Measurements from ENCODE around the gene PSMG3. TPM values are rescaled to one million over a fixed set of nuclear protein-coding genes. Genes with fewer than 3 reads are reported as not detected.

PSMG3 gene
- total RNA-seq, 1 donor from 2014 or later = 31.1 TPM

DNA sequence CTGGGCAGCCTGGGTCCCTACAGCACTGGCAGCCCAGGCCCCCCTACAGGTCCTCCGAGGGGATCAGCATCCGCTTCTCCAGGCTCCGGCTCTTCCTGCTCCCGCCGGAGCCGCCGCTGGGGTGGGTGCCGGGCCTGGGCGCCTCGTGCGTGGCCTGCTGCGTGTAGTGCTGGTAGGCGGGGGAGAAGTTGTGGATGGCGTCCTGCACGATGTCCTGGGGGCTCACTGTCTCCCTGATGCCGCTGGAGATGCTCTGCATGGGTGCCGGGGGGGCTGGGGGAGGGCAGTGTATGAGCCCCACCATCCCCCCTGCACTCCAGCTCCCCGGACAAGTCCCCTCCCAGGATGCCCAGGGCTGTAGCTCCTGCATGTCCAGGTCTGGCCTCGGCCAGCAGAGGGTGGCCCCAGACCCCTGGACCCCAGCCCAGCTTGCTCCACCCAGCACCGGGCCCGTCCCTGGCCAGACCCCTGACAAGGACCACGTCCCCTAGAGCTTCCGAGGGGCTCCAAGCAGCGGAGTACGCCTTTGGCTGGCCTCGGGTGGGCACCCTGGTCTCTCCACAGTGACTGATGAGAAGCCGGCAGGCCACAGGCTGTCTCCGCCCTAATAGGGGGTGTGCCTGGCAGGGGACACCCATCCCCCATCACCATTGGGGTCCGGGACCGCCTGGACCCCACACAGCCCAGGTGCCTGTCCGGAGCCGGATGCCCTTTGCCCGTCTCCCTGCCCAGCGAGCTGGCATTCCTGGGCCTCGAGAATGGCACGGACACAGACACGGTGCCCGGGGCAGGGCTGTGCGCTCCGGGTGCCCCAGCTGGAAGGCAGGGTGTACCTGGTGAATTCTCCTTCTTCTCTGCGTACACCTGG lies 22.7 kb downstream of the PSMG3 start:
- Mint-ChIP-seq H3K4me1 (peaks cover 5% of the 10 kb centered on the region), H3K27me3 (ENCODE audit: insufficient read depth, low read depth) (peaks cover 6% of the 10 kb centered on the region), H3K36me3 (no peaks in the 10 kb centered on the region), H3K27ac (no peak overlapping the region), H3K9me3 (no peaks in the 10 kb centered on the region), H3K4me3 (no peak overlapping the region)
- no peaks in the 10 kb centered on the region for H3K9me3 ChIP-seq (ENCODE audit: low read depth)
- H3F3A ChIP-seq (ENCODE audit: low read depth) = no peaks in the 10 kb centered on the region
- H3K79me2 ChIP-seq (ENCODE audit: low read depth) = no peaks in the 10 kb centered on the region
- H3K27me3 ChIP-seq = no peaks in the 10 kb centered on the region
- TF ChIP-seq, protein P1, sequence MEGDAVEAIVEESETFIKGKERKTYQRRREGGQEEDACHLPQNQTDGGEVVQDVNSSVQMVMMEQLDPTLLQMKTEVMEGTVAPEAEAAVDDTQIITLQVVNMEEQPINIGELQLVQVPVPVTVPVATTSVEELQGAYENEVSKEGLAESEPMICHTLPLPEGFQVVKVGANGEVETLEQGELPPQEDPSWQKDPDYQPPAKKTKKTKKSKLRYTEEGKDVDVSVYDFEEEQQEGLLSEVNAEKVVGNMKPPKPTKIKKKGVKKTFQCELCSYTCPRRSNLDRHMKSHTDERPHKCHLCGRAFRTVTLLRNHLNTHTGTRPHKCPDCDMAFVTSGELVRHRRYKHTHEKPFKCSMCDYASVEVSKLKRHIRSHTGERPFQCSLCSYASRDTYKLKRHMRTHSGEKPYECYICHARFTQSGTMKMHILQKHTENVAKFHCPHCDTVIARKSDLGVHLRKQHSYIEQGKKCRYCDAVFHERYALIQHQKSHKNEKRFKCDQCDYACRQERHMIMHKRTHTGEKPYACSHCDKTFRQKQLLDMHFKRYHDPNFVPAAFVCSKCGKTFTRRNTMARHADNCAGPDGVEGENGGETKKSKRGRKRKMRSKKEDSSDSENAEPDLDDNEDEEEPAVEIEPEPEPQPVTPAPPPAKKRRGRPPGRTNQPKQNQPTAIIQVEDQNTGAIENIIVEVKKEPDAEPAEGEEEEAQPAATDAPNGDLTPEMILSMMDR (IDR thresholded peaks at IDR 0.05) = no peak
- TF ChIP-seq EZH2phosphoT487 (IDR thresholded peaks at IDR 0.05) = no peak
- TF ChIP-seq EZH2 (IDR thresholded peaks at IDR 0.05) = no peak
- no peaks in the 10 kb centered on the region for H4K20me1 ChIP-seq (ENCODE audit: low read depth)
- H3K36me3 ChIP-seq = no peaks in the 10 kb centered on the region
- H3K9ac ChIP-seq = no peak overlapping the region
- DNase-seq (ENCODE audit: low spot score) = no peak
- H3K27ac ChIP-seq = no peak overlapping the region
- H3K4me1 ChIP-seq = no peaks in the 10 kb centered on the region
- no peak overlapping the region for H3K4me3 ChIP-seq
- H3K4me2 ChIP-seq = no peak overlapping the region
- no peak overlapping the region for H2AFZ ChIP-seq (replicated peaks)

DNA sequence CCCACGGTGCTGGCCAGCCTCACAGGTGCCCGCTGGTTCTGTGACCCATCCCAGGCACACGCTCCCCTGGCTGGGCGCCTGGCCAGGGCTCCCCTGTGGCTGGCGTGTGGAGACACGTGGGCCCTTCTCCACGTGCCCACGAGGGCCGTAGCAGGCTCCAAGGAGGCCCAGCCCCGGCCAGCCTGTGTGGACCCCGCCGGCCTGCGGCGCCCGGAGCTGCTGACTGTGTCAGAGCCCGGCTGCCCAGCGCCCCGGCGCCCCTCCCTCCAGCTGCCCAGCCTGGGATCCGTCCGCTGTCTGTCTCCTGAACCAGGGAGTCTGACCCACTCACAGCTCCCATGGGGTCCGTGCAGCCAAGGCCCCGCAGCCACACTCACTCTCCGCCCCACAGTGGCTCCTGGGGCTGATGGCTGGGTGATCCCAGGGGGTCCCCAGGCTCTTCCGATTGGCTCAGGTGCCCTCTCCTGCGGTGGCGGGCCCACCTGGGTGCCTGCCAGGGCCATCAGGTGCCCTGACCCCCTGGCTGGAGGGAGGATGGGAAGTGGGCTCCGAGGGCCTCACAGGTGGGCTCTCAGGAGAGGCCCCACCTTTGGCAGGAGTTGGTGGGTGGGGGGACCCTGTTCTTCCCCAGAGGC lies 23.4 kb downstream of the PSMG3 start:
- Histone ChIP-seq H3K4me3 (no peak overlapping the region), H3K4me2 (no peak overlapping the region), H3K27ac (no peak overlapping the region), H2AFZ (replicated peaks) (no peak overlapping the region), H3K27me3 (no peaks in the 10 kb centered on the region), H3F3A (ENCODE audit: low read depth) (no peaks in the 10 kb centered on the region), H3K4me1 (no peaks in the 10 kb centered on the region), H4K20me1 (ENCODE audit: low read depth) (no peaks in the 10 kb centered on the region), H3K9me3 (ENCODE audit: low read depth) (no peaks in the 10 kb centered on the region), H3K79me2 (ENCODE audit: low read depth) (no peaks in the 10 kb centered on the region), H3K9ac (no peak overlapping the region), H3K36me3 (no peaks in the 10 kb centered on the region)
- no peaks in the 10 kb centered on the region for H3K36me3 Mint-ChIP-seq
- peaks cover 5% of the 10 kb centered on the region for H3K4me1 Mint-ChIP-seq
- no peak for DNase-seq (ENCODE audit: low spot score)
- no peaks in the 10 kb centered on the region for H3K9me3 Mint-ChIP-seq
- H3K27me3 Mint-ChIP-seq (ENCODE audit: insufficient read depth, low read depth) = peaks cover 7% of the 10 kb centered on the region
- no peak overlapping the region for H3K27ac Mint-ChIP-seq
- TF ChIP-seq, protein P1 (IDR thresholded peaks at IDR 0.05) = no peak
- TF ChIP-seq EZH2 (IDR thresholded peaks at IDR 0.05) (no peak), EZH2phosphoT487 (IDR thresholded peaks at IDR 0.05) (no peak)
- no peak overlapping the region for H3K4me3 Mint-ChIP-seq

DNA sequence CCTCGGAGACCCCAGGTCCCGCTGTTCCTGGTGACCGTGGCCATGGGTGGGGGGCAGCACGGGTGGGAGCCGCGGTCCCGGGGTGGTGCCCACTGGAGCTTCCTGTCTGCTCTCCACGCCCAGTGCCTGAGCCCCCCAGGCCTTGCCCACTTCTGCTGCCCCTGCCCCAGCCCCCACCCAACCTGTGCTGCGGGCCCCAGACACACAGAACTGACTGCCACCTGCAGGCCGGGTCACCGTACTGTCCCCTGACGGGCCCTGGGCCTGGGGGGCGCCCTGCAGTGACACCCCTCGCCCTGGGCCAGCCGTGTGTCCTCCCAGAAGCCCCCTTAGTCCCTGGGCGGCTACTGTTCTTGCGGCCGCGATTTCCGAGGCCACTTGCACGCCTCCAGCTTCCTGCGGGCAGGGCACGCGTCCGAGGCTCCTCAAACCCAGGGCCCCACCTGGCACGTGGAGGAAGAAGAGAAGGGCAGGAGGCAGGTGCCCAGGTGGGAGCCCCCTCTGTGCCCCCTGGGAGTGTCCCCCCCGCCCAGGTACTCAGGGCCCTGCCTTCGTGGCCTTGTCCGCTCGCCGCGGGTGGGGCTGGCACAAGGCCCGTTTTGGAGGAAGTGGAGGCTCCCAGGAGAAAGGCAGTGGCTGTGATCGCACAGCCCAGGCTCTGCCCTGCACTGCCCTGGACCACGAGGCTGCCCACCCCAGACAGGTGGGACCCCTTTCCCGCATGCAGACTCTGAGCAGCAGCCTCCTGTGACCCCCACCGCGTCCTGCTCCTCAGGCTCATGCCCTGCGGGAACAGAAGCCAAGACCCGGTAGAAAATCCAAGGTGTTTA lies 24.2 kb downstream of the PSMG3 start:
- Mint-ChIP-seq H3K27me3 (ENCODE audit: insufficient read depth, low read depth) (peaks cover 9% of the 10 kb centered on the region), H3K27ac (no peak overlapping the region), H3K36me3 (no peaks in the 10 kb centered on the region), H3K4me1 (peaks cover 5% of the 10 kb centered on the region), H3K4me3 (no peak overlapping the region), H3K9me3 (no peaks in the 10 kb centered on the region)
- Histone ChIP-seq H3K27ac (no peak overlapping the region), H3K4me1 (no peaks in the 10 kb centered on the region), H4K20me1 (ENCODE audit: low read depth) (no peaks in the 10 kb centered on the region), H3K4me2 (no peak overlapping the region), H3K27me3 (no peaks in the 10 kb centered on the region), H3K79me2 (ENCODE audit: low read depth) (no peaks in the 10 kb centered on the region), H3K9me3 (ENCODE audit: low read depth) (no peaks in the 10 kb centered on the region), H3K36me3 (no peaks in the 10 kb centered on the region), H3F3A (ENCODE audit: low read depth) (no peaks in the 10 kb centered on the region), H3K4me3 (no peak overlapping the region), H2AFZ (replicated peaks) (no peak overlapping the region), H3K9ac (no peak overlapping the region)
- TF ChIP-seq, protein P1 (IDR thresholded peaks at IDR 0.05) = no peak
- TF ChIP-seq EZH2 (IDR thresholded peaks at IDR 0.05) = no peak
- TF ChIP-seq EZH2phosphoT487 (IDR thresholded peaks at IDR 0.05) = no peak
- DNase-seq (ENCODE audit: low spot score) = no peak

Measured in neural progenitor cell (in vitro differentiated cells).